HG02973 (cell line): Measurements from ENCODE around the gene FBXL5.

Experiments
- ATAC-seq: cut with Tn5 transposase; IDR thresholded peaks from one replicate; pipeline ENCODE4 v1.9.1; 2021; ENCODE audit warnings: moderate library complexity; ENCODE audit not compliant: unreplicated experiment

Gene FBXL5

DNA sequence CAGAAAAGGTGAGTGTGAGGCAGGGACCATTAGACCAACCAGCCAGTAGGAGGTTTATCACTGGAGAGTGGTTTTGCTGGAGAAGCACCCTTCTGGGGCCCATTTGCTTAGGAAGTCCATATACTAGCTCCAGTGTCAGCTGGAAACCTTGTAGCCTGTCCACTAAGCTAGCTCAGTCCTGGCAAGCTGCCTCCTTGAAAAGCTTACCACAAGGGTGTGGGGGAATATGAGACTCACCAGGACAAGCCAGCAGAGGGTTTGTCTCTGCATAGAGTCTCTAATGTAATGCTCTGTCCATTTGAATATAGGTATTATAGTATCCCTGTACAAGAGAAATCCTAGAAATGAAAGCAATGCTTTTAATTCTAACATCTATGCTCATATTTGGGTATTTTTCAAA, 86.3 kb downstream of the FBXL5 start:
- no peak for ATAC-seq

DNA sequence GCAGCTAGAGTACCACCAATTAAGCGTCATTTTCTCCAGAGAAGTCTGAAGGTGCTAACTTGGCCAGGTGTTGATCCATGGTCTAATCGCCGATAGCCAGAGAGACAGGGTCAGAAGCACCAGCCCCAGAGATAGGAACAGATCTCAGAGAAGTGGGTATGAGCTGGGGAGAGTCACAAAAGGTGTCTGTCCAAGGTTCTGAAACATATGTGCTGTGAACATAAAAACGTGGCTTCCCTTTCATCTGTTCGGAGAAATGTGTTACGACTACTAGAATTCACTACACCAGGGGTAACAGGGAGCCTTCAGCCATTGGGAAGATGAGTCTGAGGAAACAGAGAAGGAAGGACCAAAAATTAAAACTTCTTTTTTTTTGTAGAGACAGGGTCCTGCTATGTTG, 91.3 kb downstream of the FBXL5 start:
- no peak for ATAC-seq

DNA sequence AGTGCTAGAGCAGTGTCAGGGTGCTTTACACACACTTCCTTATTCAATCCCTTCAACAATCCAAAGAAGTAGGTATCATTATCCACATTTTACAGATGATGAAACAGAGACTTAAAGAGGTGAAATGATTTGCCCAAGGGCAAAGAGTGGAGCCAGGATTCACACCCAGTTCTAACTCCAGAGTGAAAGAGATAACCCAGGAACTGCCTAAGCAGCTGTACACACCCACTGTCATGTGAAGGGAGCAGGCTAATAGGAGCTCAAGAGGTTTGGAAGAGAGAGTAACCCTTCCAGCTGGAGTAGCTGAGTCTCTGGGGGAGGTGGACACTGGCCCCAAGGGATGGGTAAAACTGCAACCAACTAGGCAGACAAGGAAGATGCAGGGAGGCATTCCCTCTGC, 92.5 kb downstream of the FBXL5 start:
- ATAC-seq: no peak

DNA sequence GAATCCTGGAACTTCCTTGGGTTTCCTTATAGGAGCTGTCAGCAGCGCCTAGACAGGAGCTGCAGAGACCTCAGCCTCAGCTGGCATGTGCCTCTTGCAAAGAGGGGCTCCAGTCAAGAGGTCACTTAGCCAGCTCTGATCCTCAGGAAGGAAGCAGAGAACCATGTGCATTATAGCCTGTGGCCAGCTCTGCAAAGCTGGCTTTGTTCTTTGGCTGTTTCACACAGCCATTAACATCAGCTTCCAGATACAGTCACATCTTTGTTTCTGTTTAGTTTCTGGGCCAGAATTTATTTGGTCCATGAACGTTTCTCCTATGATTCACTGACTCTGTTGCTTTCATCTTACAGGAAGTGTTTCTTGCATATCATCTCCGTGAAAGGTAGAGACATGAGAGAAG, 93.0 kb downstream of the FBXL5 start:
- no peak for ATAC-seq

DNA sequence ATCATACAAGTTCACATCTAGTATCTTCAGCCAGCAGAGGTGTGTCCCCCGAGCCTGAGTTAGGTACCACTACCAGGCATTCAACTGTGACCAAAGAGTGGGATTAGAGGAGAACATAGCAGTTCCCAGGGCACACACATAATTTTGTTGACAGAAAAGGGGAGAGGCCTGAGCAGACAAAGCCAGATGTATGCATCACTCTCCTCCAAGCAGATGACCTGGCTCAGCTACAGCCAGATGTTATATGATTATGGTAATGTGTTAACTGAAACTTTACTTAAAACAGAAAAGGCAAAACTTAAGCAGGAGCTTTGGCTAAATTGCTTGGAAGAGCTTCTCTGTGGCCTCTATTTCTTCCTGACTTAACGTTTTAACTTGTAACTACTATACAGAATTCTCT, 96.6 kb downstream of the FBXL5 start:
- no peak for ATAC-seq

DNA sequence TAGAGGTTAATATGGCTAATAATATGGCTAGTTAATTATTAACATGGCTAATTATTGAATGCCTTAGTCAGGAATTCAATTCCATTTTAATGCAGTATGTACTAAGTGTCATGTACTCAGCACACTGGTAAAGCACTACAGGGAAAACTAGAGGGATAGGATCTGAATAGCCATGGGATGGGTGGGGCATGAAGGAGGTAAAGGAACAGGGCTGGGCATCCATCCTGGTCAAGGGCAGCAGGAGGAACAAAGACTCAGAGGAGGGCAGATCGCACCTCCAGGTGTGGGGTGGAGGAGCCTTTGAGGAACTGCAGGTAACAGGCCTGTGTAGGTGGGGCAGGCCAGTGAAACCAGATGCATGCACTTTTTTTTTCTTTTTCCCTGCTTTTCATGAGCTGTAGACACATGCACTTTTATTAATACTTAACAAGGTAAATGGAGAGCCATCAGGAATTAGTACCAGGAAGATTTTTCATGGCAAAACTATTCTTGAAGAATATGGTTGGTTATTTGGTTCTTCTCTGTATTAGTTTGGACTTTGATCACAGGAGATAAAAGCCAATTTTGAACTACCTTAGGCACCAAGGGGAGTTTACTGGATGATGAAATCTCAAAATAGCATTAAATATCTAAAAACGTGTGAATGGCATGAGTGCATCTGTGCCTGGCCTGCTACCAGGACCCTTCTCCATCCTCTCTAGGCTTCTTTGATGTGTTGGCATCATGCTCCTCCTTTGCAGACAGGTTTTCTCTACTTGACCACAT, 97.2 kb downstream of the FBXL5 start:
- no peak for ATAC-seq

DNA sequence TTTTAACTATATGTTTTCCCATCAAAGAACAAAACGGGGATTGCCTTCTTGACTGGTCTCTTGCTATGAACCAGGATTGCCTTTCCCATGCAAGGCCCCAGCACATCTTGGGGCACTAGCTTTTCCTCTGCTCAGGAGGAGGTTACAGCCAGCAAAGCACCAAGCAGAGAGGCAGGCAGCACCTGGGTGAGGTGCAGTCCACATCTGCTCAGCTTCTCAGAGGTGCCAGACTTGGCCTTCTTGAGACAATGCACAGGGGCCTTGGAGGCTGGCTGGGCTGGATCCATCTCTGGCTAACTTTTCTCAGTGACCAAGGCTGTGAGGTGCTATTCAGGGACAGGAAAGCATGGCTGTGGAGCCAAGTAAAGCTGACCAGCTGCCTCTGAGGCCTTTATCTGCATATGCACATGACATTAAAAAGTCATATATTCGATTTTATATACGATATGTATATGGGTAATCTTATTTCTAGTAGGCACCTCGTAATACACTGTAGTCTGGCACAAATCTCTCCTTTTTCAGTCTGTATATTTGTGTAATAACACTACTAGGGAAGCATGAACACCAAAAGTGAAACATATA, 98.6 kb downstream of the FBXL5 start:
- no peak for ATAC-seq
